ENCODE measurements around the gene MGAT4A.
A peak's percentile ranks its signal among the peaks of the same experiment; 100 is the strongest.

The MGAT4A gene

GRCh38 chr2:98650998-98651397 is 79.9 kb downstream of the MGAT4A start:
- Histone ChIP-seq H3K4me3 (ENCODE audit: low read depth, low read length) (no peak overlapping the region), H3K27me3 (ENCODE audit: control insufficient read depth, insufficient read depth, low read length) (no peaks in the 10 kb centered on the region), H3K36me3 (ENCODE audit: control insufficient read depth, insufficient read depth, low read length) (no peaks in the 10 kb centered on the region), H3K9ac (ENCODE audit: low read length) (no peak overlapping the region), H3K9me3 (ENCODE audit: control insufficient read depth, insufficient read depth, low read depth, low read length) (no peaks in the 10 kb centered on the region), H3K4me1 (ENCODE audit: control insufficient read depth, insufficient read depth, low read length) (no peaks in the 10 kb centered on the region; the same call in 1 of the 2 replicates), H3K27ac (ENCODE audit: low read depth, low read length) (no peak overlapping the region)

GRCh38 chr2:98649992-98650375 is 80.9 kb downstream of the MGAT4A start:
- Histone ChIP-seq H3K4me3 (ENCODE audit: low read depth, low read length) (no peak overlapping the region), H3K4me1 (ENCODE audit: control insufficient read depth, insufficient read depth, low read length) (peaks cover 1% of the 10 kb centered on the region; the same call in 1 of the 2 replicates), H3K27ac (ENCODE audit: low read depth, low read length) (no peak overlapping the region), H3K9me3 (ENCODE audit: control insufficient read depth, insufficient read depth, low read depth, low read length) (no peaks in the 10 kb centered on the region), H3K27me3 (ENCODE audit: control insufficient read depth, insufficient read depth, low read length) (no peaks in the 10 kb centered on the region), H3K36me3 (ENCODE audit: control insufficient read depth, insufficient read depth, low read length) (no peaks in the 10 kb centered on the region), H3K9ac (ENCODE audit: low read length) (no peak overlapping the region)

GRCh38 chr2:98649135-98649991 is 81.6 kb downstream of the MGAT4A start:
- H3K4me3 ChIP-seq (ENCODE audit: low read depth, low read length) = no peak overlapping the region
- no peaks in the 10 kb centered on the region for H3K27me3 ChIP-seq (ENCODE audit: control insufficient read depth, insufficient read depth, low read length)
- H3K4me1 ChIP-seq (ENCODE audit: control insufficient read depth, insufficient read depth, low read length) = peaks cover 7% of the 10 kb centered on the region; the same call in 1 of the 2 replicates
- no peaks in the 10 kb centered on the region for H3K9me3 ChIP-seq (ENCODE audit: control insufficient read depth, insufficient read depth, low read depth, low read length)
- H3K27ac ChIP-seq (ENCODE audit: low read depth, low read length) = no peak overlapping the region
- no peaks in the 10 kb centered on the region for H3K36me3 ChIP-seq (ENCODE audit: control insufficient read depth, insufficient read depth, low read length)
- H3K9ac ChIP-seq (ENCODE audit: low read length) = peak overlapping the region; percentile 12

- H3K9ac ChIP-seq (ENCODE audit: low read length) = no peak overlapping the region
- no peak overlapping the region for H3K4me3 ChIP-seq (ENCODE audit: low read depth, low read length)
- H3K27me3 ChIP-seq (ENCODE audit: control insufficient read depth, insufficient read depth, low read length) = no peaks in the 10 kb centered on the region
- H3K27ac ChIP-seq (ENCODE audit: low read depth, low read length) = no peak overlapping the region
- H3K36me3 ChIP-seq (ENCODE audit: control insufficient read depth, insufficient read depth, low read length) = no peaks in the 10 kb centered on the region
- H3K4me1 ChIP-seq (ENCODE audit: control insufficient read depth, insufficient read depth, low read length) = peaks cover 14% of the 10 kb centered on the region
- no peaks in the 10 kb centered on the region for H3K9me3 ChIP-seq (ENCODE audit: control insufficient read depth, insufficient read depth, low read depth, low read length)
These were observed 82.5 kb downstream of the MGAT4A start for GRCh38 chr2:98648451-98648850.

GRCh38 chr2:98647636-98648035 is 83.3 kb downstream of the MGAT4A start:
- Histone ChIP-seq H3K4me1 (ENCODE audit: control insufficient read depth, insufficient read depth, low read length) (peaks cover 14% of the 10 kb centered on the region), H3K4me3 (ENCODE audit: low read depth, low read length) (no peak overlapping the region), H3K9ac (ENCODE audit: low read length) (no peak overlapping the region), H3K36me3 (ENCODE audit: control insufficient read depth, insufficient read depth, low read length) (no peaks in the 10 kb centered on the region), H3K9me3 (ENCODE audit: control insufficient read depth, insufficient read depth, low read depth, low read length) (no peaks in the 10 kb centered on the region), H3K27me3 (ENCODE audit: control insufficient read depth, insufficient read depth, low read length) (no peaks in the 10 kb centered on the region), H3K27ac (ENCODE audit: low read depth, low read length) (no peak overlapping the region)

- Histone ChIP-seq H3K4me3 (ENCODE audit: low read depth, low read length) (no peak overlapping the region), H3K36me3 (ENCODE audit: control insufficient read depth, insufficient read depth, low read length) (no peaks in the 10 kb centered on the region), H3K27ac (ENCODE audit: low read depth, low read length) (no peak overlapping the region), H3K4me1 (ENCODE audit: control insufficient read depth, insufficient read depth, low read length) (peaks cover 14% of the 10 kb centered on the region; the same call in 1 of the 2 replicates), H3K9me3 (ENCODE audit: control insufficient read depth, insufficient read depth, low read depth, low read length) (no peaks in the 10 kb centered on the region), H3K9ac (ENCODE audit: low read length) (no peak overlapping the region), H3K27me3 (ENCODE audit: control insufficient read depth, insufficient read depth, low read length) (no peaks in the 10 kb centered on the region)
These were observed 87.3 kb downstream of the MGAT4A start for GRCh38 chr2:98643496-98644100.

GRCh38 chr2:98637401-98638147 is 93.4 kb downstream of the MGAT4A start:
- no peak overlapping the region for H3K4me3 ChIP-seq (ENCODE audit: low read depth, low read length)
- H3K9me3 ChIP-seq (ENCODE audit: control insufficient read depth, insufficient read depth, low read depth, low read length) = no peaks in the 10 kb centered on the region
- no peaks in the 10 kb centered on the region for H3K36me3 ChIP-seq (ENCODE audit: control insufficient read depth, insufficient read depth, low read length)
- peaks cover 9% of the 10 kb centered on the region for H3K4me1 ChIP-seq (ENCODE audit: control insufficient read depth, insufficient read depth, low read length)
- H3K27me3 ChIP-seq (ENCODE audit: control insufficient read depth, insufficient read depth, low read length) = no peaks in the 10 kb centered on the region
- H3K27ac ChIP-seq (ENCODE audit: low read depth, low read length) = no peak overlapping the region
- H3K9ac ChIP-seq (ENCODE audit: low read length) = no peak overlapping the region

GRCh38 chr2:98634406-98635092 is 96.4 kb downstream of the MGAT4A start:
- Histone ChIP-seq H3K36me3 (ENCODE audit: control insufficient read depth, insufficient read depth, low read length) (no peaks in the 10 kb centered on the region), H3K27ac (ENCODE audit: low read depth, low read length) (no peak overlapping the region), H3K9ac (ENCODE audit: low read length) (no peak overlapping the region), H3K27me3 (ENCODE audit: control insufficient read depth, insufficient read depth, low read length) (no peaks in the 10 kb centered on the region), H3K4me3 (ENCODE audit: low read depth, low read length) (no peak overlapping the region), H3K4me1 (ENCODE audit: control insufficient read depth, insufficient read depth, low read length) (peaks cover 9% of the 10 kb centered on the region), H3K9me3 (ENCODE audit: control insufficient read depth, insufficient read depth, low read depth, low read length) (no peaks in the 10 kb centered on the region)

- Histone ChIP-seq H3K27ac (ENCODE audit: low read depth, low read length) (no peak overlapping the region), H3K9ac (ENCODE audit: low read length) (no peak overlapping the region), H3K4me1 (ENCODE audit: control insufficient read depth, insufficient read depth, low read length) (peaks cover 9% of the 10 kb centered on the region), H3K9me3 (ENCODE audit: control insufficient read depth, insufficient read depth, low read depth, low read length) (no peaks in the 10 kb centered on the region), H3K36me3 (ENCODE audit: control insufficient read depth, insufficient read depth, low read length) (no peaks in the 10 kb centered on the region), H3K27me3 (ENCODE audit: control insufficient read depth, insufficient read depth, low read length) (no peaks in the 10 kb centered on the region), H3K4me3 (ENCODE audit: low read depth, low read length) (no peak overlapping the region)
These were observed 98.6 kb downstream of the MGAT4A start for GRCh38 chr2:98632351-98632750.

- no peak overlapping the region for H3K27ac ChIP-seq (ENCODE audit: low read depth, low read length)
- H3K27me3 ChIP-seq (ENCODE audit: control insufficient read depth, insufficient read depth, low read length) = no peaks in the 10 kb centered on the region
- no peaks in the 10 kb centered on the region for H3K36me3 ChIP-seq (ENCODE audit: control insufficient read depth, insufficient read depth, low read length)
- H3K9ac ChIP-seq (ENCODE audit: low read length) = no peak overlapping the region
- no peak overlapping the region for H3K4me3 ChIP-seq (ENCODE audit: low read depth, low read length)
- no peaks in the 10 kb centered on the region for H3K4me1 ChIP-seq (ENCODE audit: control insufficient read depth, insufficient read depth, low read length)
- no peaks in the 10 kb centered on the region for H3K9me3 ChIP-seq (ENCODE audit: control insufficient read depth, insufficient read depth, low read depth, low read length)
These were observed 107.3 kb downstream of the MGAT4A start for GRCh38 chr2:98623657-98624056.

All from HUES6 (cell line).